Panc1 (cell line): ENCODE measurements around the gene SDK2. TPM values are rescaled to one million over a fixed set of nuclear protein-coding genes. Genes with fewer than 3 reads are reported as not detected.

Source experiments
- ATAC-seq: fragments of 200-7000 bp; cut with Tn5 transposase; 2 replicates; pipeline ENCODE4 v1.9.1; 2020; ENCODE audit warnings: mild to moderate bottlenecking, moderate library complexity
- BruUV-seq: library from RNA; stranded (reverse); fragments of 400-500 nt; replicated peaks from 2 replicates; lab custom pipeline; 2021; lab: Mats Ljungman, UMichigan
- CTCF ChIA-PET: fragments of 300-600 bp; sonication (Branson Sonifier 250); formaldehyde crosslinking; loops from one replicate; lab custom pipeline; 2022; ENCODE audit warnings: antibody characterized with exemption; lab: Charles Lee
- POLR2A ChIA-PET: fragments of 300-600 bp; sonication (Branson Sonifier 250); formaldehyde crosslinking; loops from one replicate; lab custom pipeline; 2022; ENCODE audit warnings: antibody characterized with exemption; lab: Charles Lee
- DNase-seq: peaks from one replicate; pipeline ENCODE4 v3.0.0-alpha.2; 2010; ENCODE audit warnings: low read depth, low spot score
- H3K27ac ChIP-seq: 2 replicates; pipeline ENCODE4 v1.5.1; 2011; ENCODE audit warnings: mild to moderate bottlenecking, low read length, inconsistent platforms
- H3K27me3 ChIP-seq: fragments of 200-500 bp; sonication (Bioruptor generic); 2 replicates; pipeline ENCODE4 v1.6.0; 2014; ENCODE audit warnings: low read length, inconsistent platforms; ENCODE audit not compliant: control insufficient read depth, insufficient read depth
- H3K36me3 ChIP-seq: fragments of 200-500 bp; sonication (Bioruptor generic); 2 replicates; pipeline ENCODE4 v1.5.1; 2014; ENCODE audit warnings: inconsistent platforms, mild to moderate bottlenecking, low read length, moderate library complexity; ENCODE audit not compliant: control insufficient read depth, insufficient read depth
- H3K4me1 ChIP-seq: 2 replicates; pipeline ENCODE4 v1.5.1; 2011; ENCODE audit warnings: inconsistent platforms, mild to moderate bottlenecking, low read length, moderate library complexity; ENCODE audit not compliant: control insufficient read depth, insufficient read depth
- H3K4me3 ChIP-seq, 2 experiments: 2 replicates each; pipeline ENCODE4 v1.5.1; 2011 to 2012; ENCODE audit warnings: low read depth in 2 of 2, low read length in 2 of 2, mild to moderate bottlenecking in 2 of 2, inconsistent platforms in 1 of 2, moderate library complexity in 1 of 2
- H3K9me3 ChIP-seq: fragments of 200-500 bp; sonication (Bioruptor generic); 2 replicates; pipeline ENCODE4 v1.5.1; 2014; ENCODE audit warnings: low read depth, mild to moderate bottlenecking, inconsistent platforms, low read length, moderate library complexity; ENCODE audit not compliant: control insufficient read depth, insufficient read depth
- CTCF ChIP-seq: fragments of 450-650 bp; IDR thresholded peaks from 2 replicates; pipeline ENCODE4 v1.5.1; 2017; ENCODE audit warnings: mild to moderate bottlenecking
- POLR2AphosphoS5 ChIP-seq: IDR thresholded peaks from 2 replicates; pipeline ENCODE4 v1.6.1; 2012; ENCODE audit warnings: mild to moderate bottlenecking, low read depth, low read length, moderate library complexity
- REST ChIP-seq, 2 experiments: IDR thresholded peaks; 2 replicates each; pipeline ENCODE4 v1.6.1; 2011 to 2012; ENCODE audit warnings: low read depth in 2 of 2, control low read depth in 1 of 2, low read length in 1 of 2, mild to moderate bottlenecking in 1 of 2, moderate library complexity in 1 of 2; ENCODE audit not compliant: insufficient read depth in 1 of 2
- SIN3A ChIP-seq: IDR thresholded peaks from 2 replicates; pipeline ENCODE4 v1.6.1; 2012; ENCODE audit warnings: low read depth, mild to moderate bottlenecking, low read length, moderate library complexity, borderline replicate concordance; ENCODE audit not compliant: insufficient read depth
- TCF7L2 ChIP-seq: IDR thresholded peaks from 2 replicates; pipeline ENCODE4 v1.6.1; 2011; ENCODE audit warnings: mild to moderate bottlenecking, low read depth, low read length, inconsistent platforms
- in situ Hi-C: cut with HindIII; loops from 2 replicates; pipeline ENCODE4 v1.10.0; 2016; ENCODE audit warnings: low sequenced_read_pairs, low pct_unique_long_range_greater_than_20kb
- intact Hi-C: fragments of 100-400 bp; cut with micrococcal nuclease; formaldehyde crosslinking; loops from one replicate; pipeline ENCODE4 v1.10.0; 2022; ENCODE audit not compliant: unreplicated experiment
- total RNA-seq: library from RNA; stranded (reverse); gene quantifications from one replicate; pipeline ENCODE4 v1.2.1, GENCODE V29; 2021; ENCODE audit not compliant: unreplicated experiment

SDK2 gene
- total RNA-seq, 1 experiment from 2014 or later, result 0.41 TPM

GRCh38 chr17:73289549-73290254, 354.5 kb downstream of the SDK2 start:
- ATAC-seq (no peak), DNase-seq (no peak)
- BruUV-seq, result no TSS peak
- H3K27ac ChIP-seq, result peak overlapping the region; percentile 93
- intact Hi-C loops, result no loop called here
- TF ChIP-seq SIN3A, result no peak
- POLR2A ChIA-PET, result no interaction called here
- no peaks in the 10 kb centered on the region for H3K9me3 ChIP-seq
- CTCF ChIA-PET, result interaction anchor here (0.5 to 0.6 kb wide), 2 partner anchors 13 to 76 kb away, joined by 4 to 7 read pairs; no protein-coding TSS in a partner anchor
- H3K4me3 ChIP-seq, result peak overlapping the region in 1 of 2 experiments; percentile 25; a peak in 2 of 4 replicates
- in situ Hi-C loops, result loop anchor here (10.0 kb wide), 1 partner anchor 315 kb away; no protein-coding TSS in a partner anchor
- no peaks in the 10 kb centered on the region for H3K36me3 ChIP-seq
- peaks cover 78% of the 10 kb centered on the region for H3K4me1 ChIP-seq
- H3K27me3 ChIP-seq, result no peaks in the 10 kb centered on the region

DNA sequence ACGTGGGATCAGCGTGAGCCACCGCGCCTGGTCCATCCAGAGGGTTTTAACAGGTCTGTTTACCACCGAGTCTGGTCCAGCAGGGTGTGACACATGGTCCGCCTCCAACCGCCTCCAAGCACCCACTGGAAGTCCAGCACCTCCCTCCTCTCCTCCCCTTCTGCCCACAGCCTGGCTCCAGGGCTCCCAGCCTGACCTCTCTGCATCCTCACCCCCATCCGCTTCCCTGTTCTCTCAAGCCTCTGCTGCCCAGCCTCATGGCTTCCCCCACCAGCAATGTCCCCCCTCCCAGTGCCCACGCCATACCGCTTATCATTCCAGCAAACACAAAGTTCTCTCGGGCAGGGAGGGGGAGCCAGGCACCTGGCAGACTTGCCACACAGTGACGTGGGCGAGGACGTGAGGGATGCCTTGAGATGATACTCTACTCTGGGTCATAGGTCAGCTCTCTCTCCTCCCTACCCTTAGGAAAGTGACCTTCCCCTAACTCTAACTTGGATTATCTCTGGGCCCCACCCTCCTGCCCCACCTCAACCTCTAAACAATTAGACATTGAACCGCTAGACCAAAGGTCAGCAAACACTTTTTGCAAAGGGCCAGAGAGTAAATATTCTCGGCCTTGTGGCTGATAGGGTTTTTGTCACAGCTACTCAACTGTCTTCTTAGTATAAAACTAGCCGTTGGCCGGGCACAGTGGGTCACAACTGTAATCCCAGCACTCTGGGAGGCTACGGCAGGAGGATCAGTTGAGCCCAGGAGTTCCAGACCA, 355.5 kb downstream of the SDK2 start:
- H3K36me3 ChIP-seq, result no peaks in the 10 kb centered on the region
- peaks cover 73% of the 10 kb centered on the region for H3K4me1 ChIP-seq
- H3K27ac ChIP-seq, result peak overlapping the region; percentile 93
- no peaks in the 10 kb centered on the region for H3K9me3 ChIP-seq
- BruUV-seq, result no TSS peak
- H3K27me3 ChIP-seq, result no peaks in the 10 kb centered on the region
- ChIA-PET POLR2A (no interaction called here), CTCF (interaction anchor here (0.7 kb wide), 1 partner anchor 660 kb away, joined by 3 read pairs; no protein-coding TSS in a partner anchor)
- intact Hi-C loops, result no loop called here
- ATAC-seq (peak; percentile 60), DNase-seq (no peak)
- in situ Hi-C loops, result loop anchor here (10.0 kb wide), 1 partner anchor 314 kb away; no protein-coding TSS in a partner anchor
- no peak for TF ChIP-seq TCF7L2
- peak; percentile 33; the same call in 1 of the 2 replicates for TF ChIP-seq POLR2AphosphoS5
- H3K4me3 ChIP-seq, result peak overlapping the region in 1 of 2 experiments; percentile 25; a peak in 2 of 4 replicates

DNA sequence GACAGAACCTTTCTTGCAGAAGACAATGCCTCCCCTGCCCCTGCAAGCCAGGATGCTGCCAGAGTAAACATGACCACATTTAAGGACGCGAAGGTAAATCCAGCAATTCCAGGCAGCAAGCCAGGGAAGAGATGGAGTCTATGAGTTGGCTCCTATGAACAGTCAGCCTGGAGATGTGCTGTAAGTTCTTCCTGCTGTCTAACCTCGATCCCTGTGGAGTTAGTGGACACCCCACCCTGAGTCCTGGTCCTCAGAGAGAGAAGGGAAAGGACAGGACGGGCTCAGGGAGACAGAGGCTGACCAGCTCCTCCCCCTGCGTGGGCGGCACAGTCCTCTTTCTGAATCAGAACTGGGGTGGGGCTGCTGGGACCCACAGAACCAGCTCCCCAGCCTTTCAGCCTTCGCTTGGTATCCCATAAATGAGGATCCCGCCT, 357.4 kb downstream of the SDK2 start:
- no peaks in the 10 kb centered on the region for H3K9me3 ChIP-seq
- no peaks in the 10 kb centered on the region for H3K27me3 ChIP-seq
- ChIA-PET POLR2A (interaction anchor here (0.5 kb wide), 1 partner anchor 10 kb away, joined by 4 read pairs; no protein-coding TSS in a partner anchor), CTCF (no interaction called here)
- H3K27ac ChIP-seq, result peak overlapping the region; percentile 56; the same call in 1 of the 2 replicates
- in situ Hi-C loops, result loop anchor here (10.0 kb wide), 1 partner anchor 312 kb away; no protein-coding TSS in a partner anchor
- BruUV-seq, result no TSS peak
- TF ChIP-seq REST (IDR thresholded peaks at IDR 0.05; ENCODE audit: insufficient read depth in 1 of 2, low read depth in 2 of 2, low read length in 1 of 2) (no peak), POLR2AphosphoS5 (no peak), CTCF (no peak), TCF7L2 (no peak), SIN3A (no peak)
- ATAC-seq (no peak), DNase-seq (no peak)
- no peaks in the 10 kb centered on the region for H3K36me3 ChIP-seq
- H3K4me3 ChIP-seq, result no peak overlapping the region
- intact Hi-C loops, result no loop called here
- H3K4me1 ChIP-seq, result peaks cover 54% of the 10 kb centered on the region
